Activated CD4-positive, alpha-beta T cell treated with anti-CD3 and anti-CD28 coated beads for 24 hours (primary cell): ENCODE results near the gene GVQW3.
"Not testable (repeated sequence)": the region's sequence is repeated elsewhere in the genome, so short reads cannot be mapped to it uniquely, and the experiment has no call there.

Experiments used
- DNase-seq, 2 donors: peaks; one replicate each; pipeline ENCODE4 v3.0.0-alpha.2; 2020; ENCODE audit warnings: low read depth in 2 of 2

GVQW3 gene

GRCh38 chr11:76385903-76386302 lies 4.8 kb downstream of the GVQW3 start:
- DNase-seq, result no peak

- no peak for DNase-seq
Measured at GRCh38 chr11:76388408-76388807, 7.3 kb downstream of the GVQW3 start.

- no peak for DNase-seq
Measured at GRCh38 chr11:76391021-76391420, 9.9 kb downstream of the GVQW3 start.

- DNase-seq, result no peak
Measured at GRCh38 chr11:76391811-76392475, 10.8 kb downstream of the GVQW3 start.

- no peak for DNase-seq
Measured at GRCh38 chr11:76392870-76393269, 11.7 kb downstream of the GVQW3 start.

GRCh38 chr11:76394411-76394810 lies 13.3 kb downstream of the GVQW3 start:
- DNase-seq, result no peak

GRCh38 chr11:76395296-76395695 lies 14.2 kb downstream of the GVQW3 start:
- no peak for DNase-seq

GRCh38 chr11:76397383-76397782 lies 16.3 kb downstream of the GVQW3 start:
- DNase-seq, result no peak

- no peak for DNase-seq
Measured at GRCh38 chr11:76400967-76401366, 19.8 kb downstream of the GVQW3 start.

- not testable (repeated sequence) for DNase-seq
Measured at GRCh38 chr11:76401484-76401883, 20.4 kb downstream of the GVQW3 start.

GRCh38 chr11:76406359-76406758 lies 25.2 kb downstream of the GVQW3 start:
- DNase-seq, result no peak

- DNase-seq, result no peak
Measured at GRCh38 chr11:76408171-76408965, 27.2 kb downstream of the GVQW3 start.

GRCh38 chr11:76410851-76411357 lies 29.8 kb downstream of the GVQW3 start:
- no peak for DNase-seq

- no peak for DNase-seq
Measured at GRCh38 chr11:76415073-76415472, 34.0 kb downstream of the GVQW3 start.

- no peak for DNase-seq
Measured at GRCh38 chr11:76419896-76420295, 38.8 kb downstream of the GVQW3 start.

- no peak for DNase-seq
Measured at GRCh38 chr11:76424379-76424778, 43.3 kb downstream of the GVQW3 start.

GRCh38 chr11:76424891-76425290 lies 43.8 kb downstream of the GVQW3 start:
- no peak for DNase-seq

GRCh38 chr11:76426660-76427059 lies 45.5 kb downstream of the GVQW3 start:
- DNase-seq, result no peak

GRCh38 chr11:76436020-76436419 lies 54.9 kb downstream of the GVQW3 start:
- DNase-seq, result no peak

GRCh38 chr11:76443268-76443980 lies 62.3 kb downstream of the GVQW3 start:
- no peak for DNase-seq

- DNase-seq, result no peak
Measured at GRCh38 chr11:76444065-76444383, 62.9 kb downstream of the GVQW3 start.

- DNase-seq, result peak; percentile 79 to 82
Measured at GRCh38 chr11:76444384-76445120, 63.4 kb downstream of the GVQW3 start, which contains the start of gene EMSY. TSS of gene EMSY (plus strand) at chr11:76445018. CDS start at chr11:76446939, 1,921 bp downstream.
